PC-3 (cell line): Measurements from ENCODE around the gene MAD2L1BP.

Experiments used
- CTCF ChIP-seq: fragments of 300-600 bp; sonication (generic); conservative IDR thresholded peaks from 2 replicates; pipeline ENCODE4 v1.5.1; 2017; ENCODE audit warnings: antibody characterized with exemption, low read depth, mild to moderate bottlenecking, low read length
- EZH2 ChIP-seq: fragments of 300-600 bp; sonication (generic); IDR thresholded peaks from one replicate; pipeline ENCODE4 v1.6.1; 2017; ENCODE audit warnings: antibody characterized with exemption, mild to moderate bottlenecking, low read length; ENCODE audit not compliant: unreplicated experiment
- EZH2phosphoT487 ChIP-seq: fragments of 300-600 bp; sonication (generic); IDR thresholded peaks from 2 replicates; pipeline ENCODE4 v1.6.1; 2018; ENCODE audit warnings: mild to moderate bottlenecking, antibody characterized with exemption, low read length, borderline replicate concordance

- TF ChIP-seq CTCF (no peak), EZH2 (no peak), EZH2phosphoT487 (no peak)
Measured at GRCh38 chr6:43647613-43648012, 12.0 kb downstream of the MAD2L1BP start.
